NCI-H524 treated with DMSO at 0.1 percent for 48 hours (cell line): Measurements from ENCODE around the gene ZNF609.

Source experiments
- DNase-seq: peaks from one replicate; lab custom pipeline; 2025; lab: John Stamatoyannopoulos, UW

ZNF609 gene

DNA sequence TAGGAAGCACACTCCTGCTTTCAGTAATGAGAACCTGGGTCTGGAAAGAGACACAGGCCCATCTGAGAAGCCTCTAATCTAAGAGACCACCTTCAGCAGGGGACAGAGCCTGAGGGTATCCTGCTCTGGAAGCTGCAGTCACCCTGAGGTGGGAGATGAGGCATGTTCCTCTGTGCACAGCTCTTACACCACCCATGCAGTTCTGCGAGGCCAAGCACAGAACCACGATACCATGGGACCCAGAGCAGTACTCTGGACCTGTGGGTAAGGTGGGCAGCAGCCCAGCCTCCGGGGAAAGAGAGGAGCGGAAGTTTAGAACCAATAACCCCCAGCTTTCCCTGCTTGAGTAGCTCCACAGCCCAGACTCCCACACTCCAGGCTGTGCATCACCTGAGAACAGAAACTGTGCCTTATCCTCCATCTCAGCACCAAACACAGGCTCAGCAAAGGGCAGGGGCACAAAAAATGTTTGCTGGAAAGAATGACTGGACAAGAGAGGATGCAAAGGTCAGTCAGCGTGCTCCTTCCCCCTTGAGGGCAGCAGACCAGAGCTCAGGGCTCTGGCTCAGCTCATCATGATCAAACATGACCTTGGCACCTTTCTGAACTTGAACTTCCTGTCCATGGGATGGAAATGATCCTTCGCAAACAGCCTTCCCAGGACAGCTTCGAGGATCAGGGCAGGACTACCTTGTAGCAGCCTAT is 271.9 kb downstream of the ZNF609 start:
- DNase-seq = no peak
